H1 (cell line): Measurements from ENCODE around the gene SPOPL. TPM values are rescaled to one million over a fixed set of nuclear protein-coding genes. Genes with fewer than 3 reads are reported as not detected.

Experiments
- CTCF ChIA-PET: fragments of 300-600 bp; sonication (Branson Sonifier 250); formaldehyde crosslinking; loops from one replicate; lab custom pipeline; 2021; ENCODE audit not compliant: partially characterized antibody; lab: Charles Lee
- POLR2A ChIA-PET: fragments of 300-600 bp; sonication (Branson Sonifier 250); formaldehyde crosslinking; loops from one replicate; lab custom pipeline; 2021; ENCODE audit warnings: inconsistent platforms; ENCODE audit not compliant: partially characterized antibody; lab: Charles Lee
- DNase-seq, 2 experiments: peaks; one replicate each; pipeline versions ENCODE4 v3.0.0 to v3.0.0-alpha.2; 2010 to 2022; ENCODE audit warnings: low spot score in 2 of 2, low read depth in 1 of 2, mixed read lengths in 1 of 2
- FAIRE-seq: peaks from 2 replicates; lab custom pipeline; 2011; peaks lifted over from hg19 to GRCh38; lab: Jason Lieb, UNC
- H2AFZ ChIP-seq: 2 replicates; pipeline ENCODE4 v1.8.1; 2012; ENCODE audit warnings: low read length, inconsistent platforms
- H2AK5ac ChIP-seq: 2 replicates; pipeline ENCODE4 v1.6.1; 2013; ENCODE audit warnings: low read depth, low read length
- H2BK120ac ChIP-seq: replicated peaks from 2 replicates; pipeline ENCODE3; 2013; ENCODE audit warnings: low read depth, low read length, inconsistent platforms
- H2BK12ac ChIP-seq: 2 replicates; pipeline ENCODE4 v1.6.1; 2013; ENCODE audit warnings: low read depth, low read length
- H2BK15ac ChIP-seq: 2 replicates; pipeline ENCODE4 v1.6.1; 2013; ENCODE audit warnings: low read length
- H2BK20ac ChIP-seq: 2 replicates; pipeline ENCODE4 v1.6.1; 2013; ENCODE audit warnings: low read length
- H2BK5ac ChIP-seq: 2 replicates; pipeline ENCODE4 v1.6.1; 2013; ENCODE audit warnings: low read depth, low read length
- H3K14ac ChIP-seq: 2 replicates; pipeline ENCODE4 v1.6.1; 2013; ENCODE audit warnings: inconsistent platforms; ENCODE audit not compliant: insufficient read length
- H3K18ac ChIP-seq: 2 replicates; pipeline ENCODE4 v1.6.1; 2013; ENCODE audit warnings: low read length; ENCODE audit errors: extremely low read depth
- H3K23ac ChIP-seq: 2 replicates; pipeline ENCODE4 v1.6.1; 2013; ENCODE audit warnings: inconsistent platforms; ENCODE audit not compliant: insufficient read length
- H3K23me2 ChIP-seq: 2 replicates; pipeline ENCODE4 v1.6.1; 2013; ENCODE audit warnings: low read depth, low read length
- H3K27ac ChIP-seq: 2 replicates; pipeline ENCODE4 v1.6.1; 2011; ENCODE audit warnings: low read depth, low read length, inconsistent platforms
- H3K27me3 ChIP-seq, 4 experiments: replicated peaks in 1 of 4; 1 replicate in 1 of 4; 2 replicates in 3 of 4; pipeline versions ENCODE4 v1.6.1 to v1.8.1; 2011 to 2013; ENCODE audit warnings: low read length in 3 of 4, mild to moderate bottlenecking in 3 of 4, inconsistent platforms in 2 of 4, mixed read lengths in 2 of 4, moderate library complexity in 1 of 4; ENCODE audit not compliant: control insufficient read depth in 3 of 4, insufficient read depth in 3 of 4; ENCODE audit errors: extremely low read depth in 1 of 4
- H3K36me3 ChIP-seq, 4 experiments: 2 replicates each; pipeline versions ENCODE4 v1.6.1 to v1.8.1; 2011 to 2013; ENCODE audit warnings: mild to moderate bottlenecking in 4 of 4, low read length in 3 of 4, moderate library complexity in 2 of 4, control low read depth in 1 of 4, inconsistent platforms in 1 of 4; ENCODE audit not compliant: insufficient read depth in 4 of 4, control insufficient read depth in 2 of 4
- H3K4ac ChIP-seq: replicated peaks from 2 replicates; pipeline ENCODE3; 2013; ENCODE audit warnings: low read length, low read depth, mixed read lengths, inconsistent platforms; ENCODE audit not compliant: insufficient read length
- H3K4me1 ChIP-seq, 4 experiments: replicated peaks in 1 of 4; 1 replicate in 1 of 4; 2 replicates in 3 of 4; pipeline versions ENCODE4 v1.6.1 to v1.8.1; 2011 to 2013; ENCODE audit warnings: low read length in 3 of 4, inconsistent platforms in 2 of 4, mixed read lengths in 1 of 4; ENCODE audit not compliant: insufficient read depth in 4 of 4, control insufficient read depth in 3 of 4
- H3K4me2 ChIP-seq, 2 experiments: 2 replicates each; pipeline versions ENCODE4 v1.6.1 to v1.8.1; 2011 to 2013; ENCODE audit warnings: low read depth in 2 of 2, low read length in 2 of 2, control low read depth in 1 of 2, inconsistent platforms in 1 of 2, mild to moderate bottlenecking in 1 of 2; ENCODE audit not compliant: insufficient read depth in 1 of 2
- H3K4me3 ChIP-seq, 4 experiments: fragments of 200-600, 300-600 bp in 1 of 4; sonication (generic), shearing (Covaris generic), sonication (Bioruptor Twin) in 1 of 4; 2 replicates each; pipeline versions ENCODE4 v1.5.1 to v1.8.1; 2011 to 2016; ENCODE audit warnings: low read length in 4 of 4, low read depth in 3 of 4, control low read depth in 2 of 4, inconsistent platforms in 2 of 4, mild to moderate bottlenecking in 2 of 4, mixed read lengths in 1 of 4, moderate library complexity in 1 of 4; ENCODE audit not compliant: insufficient read depth in 2 of 4; ENCODE audit errors: extremely low read depth in 1 of 4
- H3K56ac ChIP-seq: replicated peaks from 2 replicates; pipeline ENCODE3; 2013; ENCODE audit warnings: low read depth, mild to moderate bottlenecking, mixed read lengths, low read length, inconsistent platforms; ENCODE audit not compliant: insufficient read length
- H3K79me1 ChIP-seq: 2 replicates; pipeline ENCODE4 v1.6.1; 2013; ENCODE audit warnings: low read depth, low read length, control low read depth
- H3K79me2 ChIP-seq, 2 experiments: 2 replicates each; pipeline versions ENCODE4 v1.6.1 to v1.8.1; 2012 to 2013; ENCODE audit warnings: low read length in 2 of 2, mild to moderate bottlenecking in 2 of 2, inconsistent platforms in 1 of 2; ENCODE audit not compliant: insufficient read depth in 2 of 2, control insufficient read depth in 1 of 2
- H3K9ac ChIP-seq, 4 experiments: replicated peaks in 1 of 4; 1 replicate in 1 of 4; 2 replicates in 3 of 4; pipeline versions ENCODE4 v1.6.1 to v1.8.1; 2011 to 2013; ENCODE audit warnings: low read depth in 3 of 4, low read length in 3 of 4, control low read depth in 2 of 4, mild to moderate bottlenecking in 2 of 4, moderate library complexity in 2 of 4, inconsistent platforms in 1 of 4; ENCODE audit errors: extremely low read depth in 1 of 4
- H3K9me3 ChIP-seq, 2 experiments: 2 replicates each; pipeline versions ENCODE4 v1.6.1 to v1.8.1; 2012 to 2013; ENCODE audit warnings: mild to moderate bottlenecking in 2 of 2, moderate library complexity in 2 of 2, control low read depth in 1 of 2, inconsistent platforms in 1 of 2, low read depth in 1 of 2, low read length in 1 of 2, mixed read lengths in 1 of 2; ENCODE audit not compliant: insufficient read depth in 2 of 2
- H4K20me1 ChIP-seq, 2 experiments: replicated peaks in 1 of 2; 2 replicates each; pipeline versions ENCODE3 to v1.8.1; 2011 to 2013; ENCODE audit warnings: inconsistent platforms in 2 of 2, low read length in 2 of 2, mild to moderate bottlenecking in 1 of 2; ENCODE audit not compliant: insufficient read depth in 2 of 2, control insufficient read depth in 1 of 2
- H4K5ac ChIP-seq: 2 replicates; pipeline ENCODE4 v1.6.1; 2013; ENCODE audit warnings: low read length, low read depth, mixed read lengths, inconsistent platforms; ENCODE audit not compliant: insufficient read length
- H4K8ac ChIP-seq: 2 replicates; pipeline ENCODE4 v1.8.0; 2013; ENCODE audit warnings: mild to moderate bottlenecking, moderate library complexity, low read length, inconsistent platforms; ENCODE audit not compliant: insufficient read depth; ENCODE audit errors: extremely low read depth
- H4K91ac ChIP-seq: replicated peaks from 2 replicates; pipeline ENCODE3; 2013; ENCODE audit warnings: low read length, mixed read lengths, inconsistent platforms; ENCODE audit not compliant: insufficient read length
- BCL11A ChIP-seq, 2 experiments: IDR thresholded peaks; one replicate each; pipeline ENCODE4 v1.6.1; 2011; ENCODE audit warnings: low read depth in 2 of 2, low read length in 2 of 2, mild to moderate bottlenecking in 2 of 2
- HDAC6 ChIP-seq: IDR thresholded peaks from one replicate; pipeline ENCODE4 v1.7.1; 2012; ENCODE audit warnings: low read depth, mild to moderate bottlenecking, inconsistent platforms, low read length, moderate library complexity
- JUND ChIP-seq: IDR thresholded peaks from 2 replicates; pipeline ENCODE4 v1.6.1; 2011; ENCODE audit warnings: mild to moderate bottlenecking, improper control_type of control experiment, low read length
- PHF8 ChIP-seq: fragments of 200-600 bp; sonication (generic); conservative IDR thresholded peaks from 2 replicates; pipeline ENCODE4 v1.7.1; 2012; ENCODE audit warnings: low read depth, mild to moderate bottlenecking, inconsistent platforms, low read length, moderate library complexity
- RBBP5 ChIP-seq: IDR thresholded peaks from 2 replicates; pipeline ENCODE4 v1.7.1; 2012; ENCODE audit warnings: low read depth, mild to moderate bottlenecking, inconsistent platforms, low read length, moderate library complexity, borderline replicate concordance
- TEAD4 ChIP-seq: IDR thresholded peaks from 2 replicates; pipeline ENCODE4 v1.6.1; 2012; ENCODE audit warnings: low read depth, low read length, inconsistent platforms, mixed read lengths
- YY1 ChIP-seq: IDR thresholded peaks from 2 replicates; pipeline ENCODE4 v1.6.1; 2011; ENCODE audit warnings: low read depth, mild to moderate bottlenecking, low read length
- ZNF274 ChIP-seq: IDR thresholded peaks from 2 replicates; pipeline ENCODE4 v1.7.0; 2012; ENCODE audit warnings: low read length, borderline replicate concordance; ENCODE audit errors: extremely low read depth
- WGBS, 2 experiments: shearing (Covaris generic) in 1 of 2; methylation state at CpG; one replicate each; pipeline versions ENCODE4 v1.1.6 to v1.1.7; 2013 to 2015; ENCODE audit warnings: low lambda C conversion rate in 2 of 2, mixed read lengths in 2 of 2, inconsistent platforms in 1 of 2, low coverage in 1 of 2, missing lambda C conversion rate in 1 of 2; ENCODE audit not compliant: insufficient replicate concordance in 2 of 2, insufficient coverage in 1 of 2, insufficient read length in 1 of 2; ENCODE audit errors: extremely low coverage in 1 of 2, missing lambda C conversion rate in 1 of 2; 5-methylcytosine and 5-hydroxymethylcytosine counted together
- polyA plus RNA-seq, 7 experiments: library from polyadenylated mRNA; depleted of rRNA in 3 of 7; stranded (reverse) in 5 of 7; unstranded in 2 of 7; fragments of >200 nt in 5 of 7; fragments of 200-250 nt in 2 of 7; gene quantifications; 1 replicate in 5 of 7; 2 replicates in 1 of 7; 4 replicates in 1 of 7; pipeline versions ENCODE4 v1.2.1 to v1.2.3, GENCODE V29; 2011 to 2013; ENCODE audit warnings: missing spikeins in 2 of 7, mixed read lengths in 2 of 7
- total RNA-seq: library from RNA; stranded (reverse); fragmentation: NEBNext Ultra II Directional; extraction: Animal tissue kit (Norgen Biotek cat#: 25700); gene quantifications from 2 replicates; pipeline ENCODE4 v1.2.1, GENCODE V29; 2021
- TF ChIP-seq, protein P1 (sequence below): IDR thresholded peaks from 2 replicates; pipeline ENCODE4 v1.6.1; 2012; ENCODE audit warnings: inconsistent platforms

Gene SPOPL
- total and polyA plus RNA-seq, 2 of the 8 experiments (the other 6 are each of a cell fraction or from before 2014, with no cell fraction given), result 1.9 to 14.5 TPM

DNA sequence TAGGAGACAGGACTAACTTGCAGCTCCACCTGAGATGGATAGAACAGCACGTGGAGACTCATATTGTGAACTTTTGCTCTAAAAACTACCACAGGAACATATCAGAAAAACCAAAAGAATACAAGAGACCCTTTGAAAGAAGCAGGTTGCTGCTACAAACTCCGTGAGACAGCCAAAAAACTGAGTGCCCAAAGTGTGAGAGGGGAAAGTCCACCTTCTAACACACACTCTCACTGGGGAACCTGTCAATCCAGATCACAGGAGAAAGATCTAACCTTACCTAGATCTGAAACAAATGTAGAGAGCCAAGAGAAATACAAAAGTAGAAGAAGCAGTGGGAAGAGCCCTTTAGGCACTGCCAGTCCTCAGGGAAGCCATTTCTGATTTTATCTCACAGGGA lies 46.3 kb upstream of the SPOPL start:
- H3K4ac ChIP-seq, result no peak overlapping the region
- no peak overlapping the region for H3K4me3 ChIP-seq
- no peak overlapping the region for H4K5ac ChIP-seq
- H3K23me2 ChIP-seq, result no peaks in the 10 kb centered on the region
- H2BK20ac ChIP-seq, result no peak overlapping the region
- no peaks in the 10 kb centered on the region for H3K79me1 ChIP-seq
- H3K36me3 ChIP-seq, result no peaks in the 10 kb centered on the region
- ChIA-PET CTCF (interaction anchor here (0.9 kb wide), 1 partner anchor 19 kb away, joined by 3 read pairs; no protein-coding TSS in a partner anchor), POLR2A (no interaction called here)
- H4K8ac ChIP-seq, result no peak overlapping the region
- no peaks in the 10 kb centered on the region for H3K79me2 ChIP-seq
- H3K9ac ChIP-seq, result no peak overlapping the region
- H3K14ac ChIP-seq, result no peak overlapping the region
- H3K23ac ChIP-seq, result no peak overlapping the region
- H4K91ac ChIP-seq, result no peak overlapping the region
- no peak overlapping the region for H2BK5ac ChIP-seq
- FAIRE-seq (no peak), DNase-seq (no peak)
- H4K20me1 ChIP-seq, result no peaks in the 10 kb centered on the region
- no peak overlapping the region for H2BK12ac ChIP-seq
- no peak overlapping the region for H3K4me2 ChIP-seq
- 100% methylated on average over 2 of the region's 2 CpGs; no CpG with 5 or more reads in 1 of the 2 experiments for WGBS, 2 experiments
- no peak overlapping the region for H3K27ac ChIP-seq
- no peak overlapping the region for H2BK120ac ChIP-seq
- H3K56ac ChIP-seq, result no peak overlapping the region
- H2AK5ac ChIP-seq, result no peak overlapping the region
- no peak overlapping the region for H2AFZ ChIP-seq
- H2BK15ac ChIP-seq, result no peak overlapping the region
- H3K27me3 ChIP-seq, result no peaks in the 10 kb centered on the region
- H3K18ac ChIP-seq, result no peak overlapping the region
- no peaks in the 10 kb centered on the region for H3K4me1 ChIP-seq
- H3K9me3 ChIP-seq, result no peaks in the 10 kb centered on the region
- no peak for TF ChIP-seq TEAD4
- TF ChIP-seq RBBP5, result no peak
- TF ChIP-seq, protein P1, sequence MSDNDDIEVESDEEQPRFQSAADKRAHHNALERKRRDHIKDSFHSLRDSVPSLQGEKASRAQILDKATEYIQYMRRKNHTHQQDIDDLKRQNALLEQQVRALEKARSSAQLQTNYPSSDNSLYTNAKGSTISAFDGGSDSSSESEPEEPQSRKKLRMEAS, result no peak
- TF ChIP-seq HDAC6, result no peak
- no peak for TF ChIP-seq PHF8
- no peak for TF ChIP-seq ZNF274
- TF ChIP-seq BCL11A (IDR thresholded peaks at IDR 0.05; ENCODE audit: low read depth in 2 of 2, low read length in 2 of 2), result no peak
- TF ChIP-seq JUND, result no peak
- TF ChIP-seq YY1, result no peak
